ENCODE results near the gene RSPH9.

Gene RSPH9

GRCh38 chr6:43674291-43674690 is 29.5 kb downstream of the RSPH9 start:
- TF ChIP-seq CTCF (IDR thresholded peaks at IDR 0.05): no peak
- no peak overlapping the region for H3K27ac ChIP-seq
- H3K4me3 ChIP-seq: no peak overlapping the region
- DNase-seq (ENCODE audit: low spot score): no peak

GRCh38 chr6:43674921-43675320 is 30.1 kb downstream of the RSPH9 start:
- no peak for TF ChIP-seq CTCF (IDR thresholded peaks at IDR 0.05)
- H3K4me3 ChIP-seq: no peak overlapping the region
- H3K27ac ChIP-seq: no peak overlapping the region
- DNase-seq (ENCODE audit: low spot score): no peak

GRCh38 chr6:43676962-43677606 is 32.2 kb downstream of the RSPH9 start:
- no peak for DNase-seq (ENCODE audit: low spot score)
- Histone ChIP-seq H3K27ac (no peak overlapping the region), H3K4me3 (no peak overlapping the region)
- no peak for TF ChIP-seq CTCF (IDR thresholded peaks at IDR 0.05)

GRCh38 chr6:43677759-43678158 is 32.9 kb downstream of the RSPH9 start:
- no peak overlapping the region for H3K27ac ChIP-seq
- H3K4me3 ChIP-seq: no peak overlapping the region
- TF ChIP-seq CTCF (IDR thresholded peaks at IDR 0.05): no peak
- no peak for DNase-seq (ENCODE audit: low spot score)

- no peak for DNase-seq (ENCODE audit: low spot score)
- no peak overlapping the region for H3K4me3 ChIP-seq
- TF ChIP-seq CTCF (IDR thresholded peaks at IDR 0.05): no peak
- no peak overlapping the region for H3K27ac ChIP-seq
These were observed 33.5 kb downstream of the RSPH9 start for GRCh38 chr6:43678341-43678740.

- DNase-seq (ENCODE audit: low spot score): no peak
- no peak for TF ChIP-seq CTCF (IDR thresholded peaks at IDR 0.05)
- Histone ChIP-seq H3K4me3 (no peak overlapping the region), H3K27ac (no peak overlapping the region)
These were observed 34.2 kb downstream of the RSPH9 start for GRCh38 chr6:43679057-43679456.

All from coronary artery (tissue), 2 donors.